Neural crest cell (in vitro differentiated cells): ENCODE results near the gene GREM2. TPM values are rescaled to one million over a fixed set of nuclear protein-coding genes. Genes with fewer than 3 reads are reported as not detected.

Source experiments
- DNase-seq: peaks from one replicate; pipeline ENCODE4 v3.0.0; 2021; ENCODE audit warnings: low read depth, mixed read lengths, low spot score
- H3K27ac Mint-ChIP-seq: one replicate; pipeline ENCODE4 v1.8.0; 2021; ENCODE audit warnings: mild to moderate bottlenecking, mixed read lengths; ENCODE audit not compliant: unreplicated experiment
- H3K27me3 Mint-ChIP-seq: 2 replicates; pipeline ENCODE4 v1.8.0; 2021; ENCODE audit warnings: low read depth, mild to moderate bottlenecking, mixed read lengths
- H3K36me3 Mint-ChIP-seq: 2 replicates; pipeline ENCODE4 v1.8.0; 2021; ENCODE audit warnings: low read depth, mild to moderate bottlenecking, mixed read lengths
- H3K4me1 Mint-ChIP-seq: 2 replicates; pipeline ENCODE4 v1.8.0; 2021; ENCODE audit warnings: mixed read lengths
- H3K4me3 Mint-ChIP-seq: one replicate; pipeline ENCODE4 v1.8.0; 2021; ENCODE audit warnings: mild to moderate bottlenecking, mixed read lengths
- H3K9me3 Mint-ChIP-seq: 2 replicates; pipeline ENCODE4 v1.8.0; 2021; ENCODE audit warnings: mixed read lengths
- CTCF ChIP-seq: fragments of 200-600 bp; sonication (generic); conservative IDR thresholded peaks from 2 replicates; pipeline ENCODE4 v1.5.0; 2021; ENCODE audit warnings: antibody characterized with exemption, mild to moderate bottlenecking
- total RNA-seq: library from RNA; stranded (reverse); gene quantifications from 2 replicates; pipeline ENCODE4 v1.2.1, GENCODE V29; 2021

Gene GREM2
- total RNA-seq, 1 donor from 2014 or later: 2.3 TPM

DNA sequence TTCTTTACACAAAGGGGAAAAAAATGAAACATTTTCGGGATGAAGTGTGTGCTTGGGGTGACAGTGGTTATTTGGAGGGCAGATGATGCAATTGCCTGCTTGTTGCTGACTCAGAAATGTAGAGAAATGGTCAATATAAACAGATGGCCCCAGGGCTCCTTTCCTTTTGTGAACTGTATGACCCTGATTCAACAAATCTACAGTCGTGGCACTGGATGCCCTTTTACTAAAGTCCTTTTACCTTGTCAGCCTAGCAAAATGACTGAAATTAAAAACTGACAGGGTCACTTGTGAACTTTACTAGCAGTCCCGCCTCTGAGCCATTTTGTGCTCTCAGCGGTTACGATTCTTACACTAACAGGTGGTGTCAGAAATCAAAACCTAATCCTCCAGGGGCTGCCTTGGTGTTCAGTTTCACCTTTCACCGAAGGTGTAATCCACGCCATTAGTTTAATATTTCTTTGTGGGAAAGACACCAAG, 49.8 kb downstream of the GREM2 start:
- Mint-ChIP-seq H3K27me3 (no peaks in the 10 kb centered on the region), H3K4me1 (no peaks in the 10 kb centered on the region), H3K27ac (no peak overlapping the region), H3K4me3 (no peak overlapping the region), H3K36me3 (no peaks in the 10 kb centered on the region), H3K9me3 (no peaks in the 10 kb centered on the region)
- TF ChIP-seq CTCF: no peak
- no peak for DNase-seq

GRCh38 chr1:240559781-240560180, 52.2 kb downstream of the GREM2 start:
- H3K36me3 Mint-ChIP-seq: no peaks in the 10 kb centered on the region
- H3K9me3 Mint-ChIP-seq: no peaks in the 10 kb centered on the region

GRCh38 chr1:240555524-240555923, 56.4 kb downstream of the GREM2 start:
- DNase-seq: no peak
- no peaks in the 10 kb centered on the region for H3K27me3 Mint-ChIP-seq
- no peaks in the 10 kb centered on the region for H3K36me3 Mint-ChIP-seq
- H3K4me1 Mint-ChIP-seq: no peaks in the 10 kb centered on the region
- peaks cover under 1% of the 10 kb centered on the region for H3K9me3 Mint-ChIP-seq
- H3K27ac Mint-ChIP-seq: no peak overlapping the region
- H3K4me3 Mint-ChIP-seq: no peak overlapping the region
- TF ChIP-seq CTCF: no peak

More at GRCh38 chr1:240559781-240560180, 52.2 kb downstream of the GREM2 start:
- Mint-ChIP-seq H3K27ac (no peak overlapping the region), H3K4me1 (no peaks in the 10 kb centered on the region), H3K4me3 (no peak overlapping the region), H3K27me3 (no peaks in the 10 kb centered on the region)
- no peak for DNase-seq
- TF ChIP-seq CTCF: no peak

DNA sequence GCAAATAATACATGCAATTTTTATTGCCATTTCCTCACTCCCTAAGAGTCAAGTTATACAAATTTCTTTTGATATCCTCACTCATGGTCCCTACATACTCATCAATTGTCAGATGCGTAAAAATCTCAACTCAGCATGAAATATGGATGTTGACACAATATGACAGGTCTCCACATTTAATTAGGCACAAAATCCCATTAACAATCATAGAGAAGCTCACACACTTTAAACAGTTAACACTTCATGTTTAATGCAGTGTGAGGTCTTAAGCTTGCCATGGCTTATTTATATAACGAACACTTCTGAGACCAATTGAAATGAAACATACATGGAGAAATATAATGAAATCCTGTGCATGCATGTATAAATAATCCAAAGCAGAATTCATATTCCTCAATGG, 58.6 kb downstream of the GREM2 start:
- no peak overlapping the region for H3K4me3 Mint-ChIP-seq
- H3K27ac Mint-ChIP-seq: no peak overlapping the region
- H3K36me3 Mint-ChIP-seq: peaks cover 2% of the 10 kb centered on the region
- no peak for TF ChIP-seq CTCF
- no peaks in the 10 kb centered on the region for H3K27me3 Mint-ChIP-seq
- H3K4me1 Mint-ChIP-seq: no peaks in the 10 kb centered on the region
- peaks cover 3% of the 10 kb centered on the region for H3K9me3 Mint-ChIP-seq
- DNase-seq: no peak

GRCh38 chr1:240539769-240540414, 72.1 kb downstream of the GREM2 start:
- no peak overlapping the region for H3K27ac Mint-ChIP-seq
- H3K27me3 Mint-ChIP-seq: no peaks in the 10 kb centered on the region
- no peaks in the 10 kb centered on the region for H3K36me3 Mint-ChIP-seq
- H3K4me3 Mint-ChIP-seq: no peak overlapping the region
- no peak for TF ChIP-seq CTCF
- no peak for DNase-seq
- no peaks in the 10 kb centered on the region for H3K9me3 Mint-ChIP-seq
- H3K4me1 Mint-ChIP-seq: no peaks in the 10 kb centered on the region
